GM23338 (cell line): ENCODE measurements around the gene NLRP7. TPM values are rescaled to one million over a fixed set of nuclear protein-coding genes. Genes with fewer than 3 reads are reported as not detected.
"Not testable (repeated sequence)": the region's sequence is repeated elsewhere in the genome, so short reads cannot be mapped to it uniquely, and the experiment has no call there.

Source experiments
- ATAC-seq: fragments of 200-7000 bp; cut with Tn5 transposase; 3 replicates; pipeline ENCODE4 v1.9.1; 2020
- DNase-seq: peaks from one replicate; pipeline ENCODE4 v3.0.0-alpha.2; 2015; ENCODE audit warnings: low spot score
- H2AFZ ChIP-seq: fragments of 200-600 bp; sonication (generic); 2 replicates; pipeline ENCODE4 v1.8.0; 2016; ENCODE audit warnings: antibody characterized with exemption, mild to moderate bottlenecking, moderate library complexity
- H3F3A ChIP-seq: fragments of 200-600 bp; sonication (generic); replicated peaks from 2 replicates; pipeline ENCODE4 v1.8.0; 2017; ENCODE audit warnings: antibody characterized with exemption, mixed run types, low read depth
- H3K27ac ChIP-seq: fragments of 200-600 bp; sonication (generic); 2 replicates; pipeline ENCODE4 v1.6.1; 2016; ENCODE audit warnings: low read depth
- H3K27me3 ChIP-seq: fragments of 200-600 bp; sonication (generic); 2 replicates; pipeline ENCODE4 v1.8.0; 2016; ENCODE audit warnings: mild to moderate bottlenecking, mixed run types, moderate library complexity; ENCODE audit not compliant: insufficient read depth
- H3K36me3 ChIP-seq: fragments of 200-600 bp; sonication (generic); 2 replicates; pipeline ENCODE4 v1.8.0; 2016; ENCODE audit warnings: mild to moderate bottlenecking; ENCODE audit not compliant: insufficient read depth
- H3K4me1 ChIP-seq: fragments of 200-600 bp; sonication (generic); 2 replicates; pipeline ENCODE4 v1.8.0; 2016; ENCODE audit warnings: mild to moderate bottlenecking, moderate library complexity; ENCODE audit not compliant: insufficient read depth
- H3K4me2 ChIP-seq: fragments of 200-600 bp; sonication (generic); 2 replicates; pipeline ENCODE4 v1.7.1; 2017; ENCODE audit warnings: mixed run types
- H3K4me3 ChIP-seq: fragments of 200-600 bp; sonication (generic); 2 replicates; pipeline ENCODE4 v1.6.1; 2016; ENCODE audit warnings: mixed run types
- H3K79me2 ChIP-seq: fragments of 200-600 bp; sonication (generic); replicated peaks from 2 replicates; pipeline ENCODE4 v1.8.0; 2017; ENCODE audit warnings: mild to moderate bottlenecking; ENCODE audit not compliant: insufficient read depth
- H3K9me2 ChIP-seq: fragments of 200-600 bp; sonication (generic); 2 replicates; pipeline ENCODE4 v1.8.0; 2017; ENCODE audit not compliant: insufficient read depth
- H4K20me1 ChIP-seq: fragments of 200-600 bp; sonication (generic); replicated peaks from 2 replicates; pipeline ENCODE4 v1.8.0; 2017; ENCODE audit warnings: mild to moderate bottlenecking; ENCODE audit not compliant: insufficient read depth
- H3K27ac Mint-ChIP-seq: 2 replicates; pipeline ENCODE4 v1.8.0; 2020; ENCODE audit warnings: inconsistent platforms, mild to moderate bottlenecking, moderate library complexity, mixed read lengths
- H3K27me3 Mint-ChIP-seq: 3 replicates; pipeline ENCODE4 v1.8.0; 2022; ENCODE audit warnings: low read depth, mild to moderate bottlenecking, moderate library complexity, mixed read lengths, inconsistent platforms; ENCODE audit not compliant: insufficient read depth, poor library complexity
- H3K36me3 Mint-ChIP-seq: 3 replicates; pipeline ENCODE4 v1.8.0; 2021; ENCODE audit warnings: low read depth, mild to moderate bottlenecking, inconsistent platforms, moderate library complexity, mixed read lengths
- H3K4me1 Mint-ChIP-seq: 3 replicates; pipeline ENCODE4 v1.8.0; 2020; ENCODE audit warnings: mild to moderate bottlenecking, inconsistent platforms, mixed read lengths
- H3K4me3 Mint-ChIP-seq: 3 replicates; pipeline ENCODE4 v1.8.0; 2021; ENCODE audit warnings: moderate library complexity, mild to moderate bottlenecking, inconsistent platforms, mixed read lengths
- H3K9me3 Mint-ChIP-seq: 3 replicates; pipeline ENCODE4 v1.8.0; 2020; ENCODE audit warnings: moderate library complexity, mild to moderate bottlenecking, inconsistent platforms, mixed read lengths
- CREB1 ChIP-seq: fragments of 250-450 bp; sonication (Bioruptor Pico); IDR thresholded peaks from 2 replicates; pipeline ENCODE4 v1.5.0; 2020; ENCODE audit warnings: low read depth, mild to moderate bottlenecking, moderate library complexity
- EZH2phosphoT487 ChIP-seq: fragments of 200-600 bp; sonication (generic); IDR thresholded peaks from one replicate; pipeline ENCODE4 v1.8.1; 2018; ENCODE audit warnings: antibody characterized with exemption; ENCODE audit not compliant: unreplicated experiment
- JUNB ChIP-seq: IDR thresholded peaks from one replicate; pipeline ENCODE4 v1.6.1; 2016; ENCODE audit warnings: antibody characterized with exemption; ENCODE audit not compliant: unreplicated experiment
- POLR2AphosphoS5 ChIP-seq: IDR thresholded peaks from 2 replicates; pipeline ENCODE4 v1.6.1; 2016; ENCODE audit warnings: antibody characterized with exemption, low read depth
- STAT1 ChIP-seq: IDR thresholded peaks from one replicate; pipeline ENCODE4 v1.6.1; 2016; ENCODE audit warnings: antibody characterized with exemption; ENCODE audit not compliant: unreplicated experiment
- ZNF114 ChIP-seq: fragments of 250-450 bp; sonication (Bioruptor Pico); IDR thresholded peaks from 2 replicates; pipeline ENCODE4 v1.5.0; 2020; ENCODE audit warnings: mild to moderate bottlenecking, moderate library complexity
- ZNF331 ChIP-seq: fragments of 250-450 bp; sonication (Bioruptor Pico); IDR thresholded peaks from 2 replicates; pipeline ENCODE4 v1.5.0; 2020; ENCODE audit warnings: low read depth, mild to moderate bottlenecking, moderate library complexity
- polyA plus RNA-seq: library from polyadenylated mRNA; unstranded; fragments of >200 nt; fragmentation: Nextera tagmentation; extraction: Ambion mirVana; gene quantifications from 2 replicates; pipeline ENCODE4 v1.2.1, GENCODE V29; 2016
- total RNA-seq: library from RNA; depleted of rRNA; stranded (reverse); fragments of >200 nt; shearing (Covaris generic); gene quantifications from 2 replicates; pipeline ENCODE4 v1.2.3, GENCODE V29; 2014
- TF ChIP-seq, protein P1 (sequence below): IDR thresholded peaks from one replicate; pipeline ENCODE4 v1.6.1; 2018; ENCODE audit warnings: antibody characterized with exemption; ENCODE audit not compliant: unreplicated experiment
- TF ChIP-seq, protein P2 (sequence below), 2 experiments: fragments of 200-600 bp in 1 of 2; sonication (generic) in 1 of 2; conservative IDR thresholded peaks; 2 replicates each; pipeline versions ENCODE4 v1.5.1 to v1.6.1; 2016 to 2017; ENCODE audit warnings: antibody characterized with exemption in 2 of 2, low read depth in 2 of 2, mild to moderate bottlenecking in 2 of 2, moderate library complexity in 1 of 2

The NLRP7 gene
- total and polyA plus RNA-seq, 2 experiments from 2014 or later: 1.2 to 2.2 TPM

DNA sequence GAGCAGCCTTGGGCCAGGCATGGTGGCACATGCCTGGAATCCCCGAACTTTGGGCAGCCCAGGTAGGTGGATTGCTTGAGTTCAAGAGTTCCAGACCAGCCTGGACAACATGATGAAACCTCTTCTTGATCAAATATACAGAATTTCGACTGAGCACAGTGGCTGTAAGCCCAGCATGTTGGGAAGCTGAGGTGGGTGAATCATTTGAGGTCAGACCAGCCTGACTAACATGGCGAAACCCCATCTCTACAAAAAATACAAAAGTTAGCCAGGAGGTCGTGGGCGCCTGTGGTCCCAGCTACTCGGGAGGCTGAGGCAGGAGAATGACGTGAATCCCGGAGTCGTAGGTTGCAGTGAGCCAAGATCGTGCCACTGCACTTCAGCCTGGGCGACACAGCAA is 8.0 kb upstream of the NLRP7 start:
- Histone ChIP-seq H3F3A (no peaks in the 10 kb centered on the region), H3K27me3 (no peaks in the 10 kb centered on the region), H3K36me3 (no peaks in the 10 kb centered on the region), H3K9me2 (no peaks in the 10 kb centered on the region), H3K79me2 (no peaks in the 10 kb centered on the region), H3K27ac (no peak overlapping the region), H3K4me3 (no peak overlapping the region), H3K4me1 (peaks cover 9% of the 10 kb centered on the region), H2AFZ (no peak overlapping the region), H4K20me1 (no peaks in the 10 kb centered on the region), H3K4me2 (no peak overlapping the region)
- Mint-ChIP-seq H3K36me3 (no peaks in the 10 kb centered on the region), H3K4me3 (no peak overlapping the region), H3K27ac (no peak overlapping the region), H3K4me1 (peaks cover 8% of the 10 kb centered on the region), H3K27me3 (peaks cover 11% of the 10 kb centered on the region), H3K9me3 (peaks cover 22% of the 10 kb centered on the region)
- TF ChIP-seq CREB1 (CRISPR knock-in tag) (no peak), ZNF331 (CRISPR knock-in tag) (no peak), POLR2AphosphoS5 (no peak), ZNF114 (CRISPR knock-in tag) (no peak), JUNB (no peak)
- TF ChIP-seq, protein P1, sequence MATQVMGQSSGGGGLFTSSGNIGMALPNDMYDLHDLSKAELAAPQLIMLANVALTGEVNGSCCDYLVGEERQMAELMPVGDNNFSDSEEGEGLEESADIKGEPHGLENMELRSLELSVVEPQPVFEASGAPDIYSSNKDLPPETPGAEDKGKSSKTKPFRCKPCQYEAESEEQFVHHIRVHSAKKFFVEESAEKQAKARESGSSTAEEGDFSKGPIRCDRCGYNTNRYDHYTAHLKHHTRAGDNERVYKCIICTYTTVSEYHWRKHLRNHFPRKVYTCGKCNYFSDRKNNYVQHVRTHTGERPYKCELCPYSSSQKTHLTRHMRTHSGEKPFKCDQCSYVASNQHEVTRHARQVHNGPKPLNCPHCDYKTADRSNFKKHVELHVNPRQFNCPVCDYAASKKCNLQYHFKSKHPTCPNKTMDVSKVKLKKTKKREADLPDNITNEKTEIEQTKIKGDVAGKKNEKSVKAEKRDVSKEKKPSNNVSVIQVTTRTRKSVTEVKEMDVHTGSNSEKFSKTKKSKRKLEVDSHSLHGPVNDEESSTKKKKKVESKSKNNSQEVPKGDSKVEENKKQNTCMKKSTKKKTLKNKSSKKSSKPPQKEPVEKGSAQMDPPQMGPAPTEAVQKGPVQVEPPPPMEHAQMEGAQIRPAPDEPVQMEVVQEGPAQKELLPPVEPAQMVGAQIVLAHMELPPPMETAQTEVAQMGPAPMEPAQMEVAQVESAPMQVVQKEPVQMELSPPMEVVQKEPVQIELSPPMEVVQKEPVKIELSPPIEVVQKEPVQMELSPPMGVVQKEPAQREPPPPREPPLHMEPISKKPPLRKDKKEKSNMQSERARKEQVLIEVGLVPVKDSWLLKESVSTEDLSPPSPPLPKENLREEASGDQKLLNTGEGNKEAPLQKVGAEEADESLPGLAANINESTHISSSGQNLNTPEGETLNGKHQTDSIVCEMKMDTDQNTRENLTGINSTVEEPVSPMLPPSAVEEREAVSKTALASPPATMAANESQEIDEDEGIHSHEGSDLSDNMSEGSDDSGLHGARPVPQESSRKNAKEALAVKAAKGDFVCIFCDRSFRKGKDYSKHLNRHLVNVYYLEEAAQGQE: no peak
- ATAC-seq (no peak), DNase-seq (no peak)

DNA sequence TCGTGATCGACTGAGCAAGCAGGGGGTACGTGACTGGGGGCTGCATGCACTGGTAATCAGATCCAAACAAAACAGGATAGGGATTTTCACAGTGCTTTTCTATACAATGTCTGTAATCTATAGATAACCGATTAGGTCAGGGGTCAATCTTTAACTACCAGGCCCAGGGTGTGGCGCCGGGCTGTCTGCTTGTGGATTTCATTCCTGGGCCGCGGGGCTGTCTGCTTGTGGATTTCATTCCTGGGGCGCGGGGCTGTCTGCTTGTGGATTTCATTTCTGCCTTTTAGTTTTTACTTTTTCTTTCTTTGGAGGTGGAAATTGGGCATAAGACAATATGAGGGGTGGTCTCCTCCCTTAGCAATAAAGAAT is 6.0 kb upstream of the NLRP7 start:
- not testable (repeated sequence) for H3K79me2 ChIP-seq, DNase-seq, H3K4me2 ChIP-seq, H3K27ac ChIP-seq, H3F3A ChIP-seq, H3K36me3 Mint-ChIP-seq, H3K36me3 ChIP-seq, H3K4me3 Mint-ChIP-seq, H3K4me3 ChIP-seq, H3K27me3 ChIP-seq, ATAC-seq, H3K27ac Mint-ChIP-seq, H4K20me1 ChIP-seq, H3K9me2 ChIP-seq
- H3K27me3 Mint-ChIP-seq: peaks cover 11% of the 10 kb centered on the region
- Histone ChIP-seq H2AFZ (0 out of 2 replicates have a peak overlapping the region, but pooled peaks have one; percentile 52), H3K4me1 (peaks cover 14% of the 10 kb centered on the region)
- peaks cover 13% of the 10 kb centered on the region for H3K9me3 Mint-ChIP-seq
- H3K4me1 Mint-ChIP-seq: peaks cover 12% of the 10 kb centered on the region

DNA sequence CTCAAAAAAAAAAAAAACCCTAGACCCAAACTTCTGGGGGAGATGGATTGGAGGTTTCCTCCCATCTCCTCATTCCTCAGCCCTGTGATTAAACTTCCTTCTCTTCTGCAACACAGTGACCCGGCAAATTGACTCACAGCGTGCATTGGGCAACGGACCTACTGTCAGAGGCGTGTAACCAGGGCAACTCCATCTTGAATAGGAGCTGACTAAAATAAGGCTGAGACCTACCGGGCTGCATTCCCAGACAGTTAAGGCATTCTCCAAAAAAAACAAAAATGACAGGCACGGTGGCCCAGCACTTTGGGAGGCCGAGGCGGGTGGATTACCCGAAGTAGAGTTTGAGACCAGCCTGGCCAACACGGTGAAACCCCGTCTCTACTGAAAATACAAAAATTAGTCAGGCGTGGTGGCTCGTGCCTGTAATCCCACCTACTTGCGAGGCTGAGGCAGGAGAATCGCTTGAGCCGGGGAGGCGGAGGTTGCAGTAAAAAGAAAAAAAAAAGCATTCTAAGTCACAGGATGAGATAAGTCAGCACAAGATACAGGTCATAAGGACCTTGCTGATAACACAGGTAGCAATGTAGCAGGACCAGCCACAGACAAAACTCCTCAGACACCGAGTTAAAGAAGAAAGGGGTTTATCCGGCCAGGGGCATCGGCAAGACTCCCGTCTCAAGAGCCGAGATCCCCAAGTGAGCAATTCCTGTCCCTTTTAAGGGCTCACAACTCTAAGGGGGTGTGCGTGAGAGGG is 5.4 kb upstream of the NLRP7 start:
- H3K4me1 Mint-ChIP-seq: peaks cover 12% of the 10 kb centered on the region
- H3K27ac Mint-ChIP-seq: no peak overlapping the region; the same call in 1 of the 2 replicates
- H3K36me3 Mint-ChIP-seq: no peaks in the 10 kb centered on the region
- Histone ChIP-seq H3K27ac (no peak overlapping the region), H4K20me1 (no peaks in the 10 kb centered on the region), H3K36me3 (no peaks in the 10 kb centered on the region), H3K4me3 (no peak overlapping the region), H3K4me2 (no peak overlapping the region), H3K27me3 (no peaks in the 10 kb centered on the region), H2AFZ (peak overlapping the region; percentile 52; the same call in 1 of the 2 replicates), H3K9me2 (no peaks in the 10 kb centered on the region), H3F3A (no peaks in the 10 kb centered on the region), H3K4me1 (peaks cover 14% of the 10 kb centered on the region), H3K79me2 (no peaks in the 10 kb centered on the region)
- no peak for ATAC-seq
- H3K4me3 Mint-ChIP-seq: no peak overlapping the region
- DNase-seq: peak; percentile 15
- H3K27me3 Mint-ChIP-seq: peaks cover 8% of the 10 kb centered on the region
- peaks cover 9% of the 10 kb centered on the region for H3K9me3 Mint-ChIP-seq
- TF ChIP-seq, protein P2, sequence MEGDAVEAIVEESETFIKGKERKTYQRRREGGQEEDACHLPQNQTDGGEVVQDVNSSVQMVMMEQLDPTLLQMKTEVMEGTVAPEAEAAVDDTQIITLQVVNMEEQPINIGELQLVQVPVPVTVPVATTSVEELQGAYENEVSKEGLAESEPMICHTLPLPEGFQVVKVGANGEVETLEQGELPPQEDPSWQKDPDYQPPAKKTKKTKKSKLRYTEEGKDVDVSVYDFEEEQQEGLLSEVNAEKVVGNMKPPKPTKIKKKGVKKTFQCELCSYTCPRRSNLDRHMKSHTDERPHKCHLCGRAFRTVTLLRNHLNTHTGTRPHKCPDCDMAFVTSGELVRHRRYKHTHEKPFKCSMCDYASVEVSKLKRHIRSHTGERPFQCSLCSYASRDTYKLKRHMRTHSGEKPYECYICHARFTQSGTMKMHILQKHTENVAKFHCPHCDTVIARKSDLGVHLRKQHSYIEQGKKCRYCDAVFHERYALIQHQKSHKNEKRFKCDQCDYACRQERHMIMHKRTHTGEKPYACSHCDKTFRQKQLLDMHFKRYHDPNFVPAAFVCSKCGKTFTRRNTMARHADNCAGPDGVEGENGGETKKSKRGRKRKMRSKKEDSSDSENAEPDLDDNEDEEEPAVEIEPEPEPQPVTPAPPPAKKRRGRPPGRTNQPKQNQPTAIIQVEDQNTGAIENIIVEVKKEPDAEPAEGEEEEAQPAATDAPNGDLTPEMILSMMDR (conservative IDR thresholded peaks at IDR 0.05; ENCODE audit: low read depth in 2 of 2): no peak
- TF ChIP-seq POLR2AphosphoS5: no peak
- no peak for TF ChIP-seq EZH2phosphoT487
- no peak for TF ChIP-seq STAT1
- TF ChIP-seq, protein P1: no peak
- TF ChIP-seq JUNB: no peak
- TF ChIP-seq CREB1 (CRISPR knock-in tag): no peak
